Mammary epithelial cell (primary cell): ENCODE measurements around the gene MED14.

Source experiments
- CTCF ChIP-seq, 2 donors: IDR thresholded peaks in 1 of 2; conservative IDR thresholded peaks in 1 of 2; 2 replicates each; pipeline ENCODE4 v1.5.1; 2011 to 2012; ENCODE audit warnings: inconsistent platforms in 2 of 2, low read length in 2 of 2, mild to moderate bottlenecking in 2 of 2, control low read depth in 1 of 2, low read depth in 1 of 2; ENCODE audit not compliant: insufficient read depth in 1 of 2; ENCODE audit errors: extremely low read depth in 1 of 2
- EZH2 ChIP-seq: IDR thresholded peaks from 2 replicates; pipeline ENCODE4 v1.6.1; 2012; ENCODE audit warnings: low read length, inconsistent platforms, borderline replicate concordance

- TF ChIP-seq CTCF (conservative IDR thresholded peaks at IDR 0.05 in 1 of 2, IDR thresholded peaks at IDR 0.05 in 1 of 2; ENCODE audit: extremely low read depth in 1 of 2, insufficient read depth in 1 of 2, low read depth in 1 of 2, low read length in 2 of 2) (no peak), EZH2 (no peak)
These were observed 81.8 kb downstream of the MED14 start for GRCh38 chrX:40653535-40653934.
